Measurements from ENCODE around the gene SCN11A. TPM values are rescaled to one million over a fixed set of nuclear protein-coding genes. Genes with fewer than 3 reads are reported as not detected.
"Not testable (repeated sequence)": the region's sequence is repeated elsewhere in the genome, so short reads cannot be mapped to it uniquely, and the experiment has no call there.

Gene SCN11A
- total RNA-seq, 1 experiment from 2014 or later: 0.05 TPM

GRCh38 chr3:39062180-39062579, 10.4 kb upstream of the SCN11A start:
- Histone ChIP-seq H2AFZ (ENCODE audit: low read depth, low read length, poor library complexity, severe bottlenecking) (no peak overlapping the region), H3K9ac (ENCODE audit: low read length) (no peak overlapping the region), H3K4me1 (ENCODE audit: control insufficient read depth in 1 of 2, insufficient read depth in 2 of 2, low read length in 2 of 2) (no peaks in the 10 kb centered on the region), H4K20me1 (ENCODE audit: insufficient read depth) (no peaks in the 10 kb centered on the region), H3K4me2 (ENCODE audit: low read length) (no peak overlapping the region), H3K36me3 (ENCODE audit: control insufficient read depth in 1 of 2, insufficient read depth in 2 of 2, low read length in 2 of 2) (no peaks in the 10 kb centered on the region; a peak in 1 of 4 replicates), H3K27me3 (ENCODE audit: insufficient read depth, low read length) (no peaks in the 10 kb centered on the region), H3K27ac (ENCODE audit: low read depth, low read length) (no peak overlapping the region), H3K4me3 (replicated peaks in 1 of 2; ENCODE audit: low read depth in 1 of 2, low read length in 2 of 2) (no peak overlapping the region), H3K9me3 (ENCODE audit: control insufficient read depth in 1 of 2, insufficient read depth in 1 of 2, low read depth in 1 of 2, low read length in 2 of 2) (no peaks in the 10 kb centered on the region), H3K79me2 (ENCODE audit: insufficient read depth, low read length) (peaks cover 8% of the 10 kb centered on the region), H3K9me2 (ENCODE audit: insufficient read depth) (no peaks in the 10 kb centered on the region)
- ChIA-PET RAD21 (ENCODE audit: low non-redundant PET in 1 of 2, low total read pairs in 2 of 2, uncharacterized antibody in 2 of 2, unreplicated experiment in 2 of 2) (no interaction called here), POLR2A (no interaction called here), CTCF (no interaction called here)
- intact Hi-C loops (cut with micrococcal nuclease): no loop called here
- BruUV-seq (replicated peaks): no TSS peak
- ATAC-seq (no peak), DNase-seq (ENCODE audit: low read depth, low spot score) (no peak)
- TF ChIP-seq CBX3 (IDR thresholded peaks at IDR 0.05; ENCODE audit: low read depth): no peak
- TF ChIP-seq POLR2A (IDR thresholded peaks at IDR 0.05; ENCODE audit: borderline replicate concordance, extremely low read depth, insufficient read depth, insufficient read length): no peak
- no peak for TF ChIP-seq JUND (IDR thresholded peaks at IDR 0.05)
- no peak for TF ChIP-seq ELF1 (IDR thresholded peaks at IDR 0.05; ENCODE audit: borderline replicate concordance, low read depth)
- no peak for TF ChIP-seq ATF3 (IDR thresholded peaks at IDR 0.05)
- no peak for TF ChIP-seq ZBTB33 (IDR thresholded peaks at IDR 0.05; ENCODE audit: extremely low read depth, insufficient replicate concordance, low read length)
- no peak for TF ChIP-seq EGR1 (IDR thresholded peaks at IDR 0.05; ENCODE audit: low read depth)
- no peak for TF ChIP-seq REST (IDR thresholded peaks at IDR 0.05; ENCODE audit: low read depth)
- TF ChIP-seq MAX (IDR thresholded peaks at IDR 0.05): no peak

GRCh38 chr3:39061228-39061627, 9.5 kb upstream of the SCN11A start:
- H3K9ac ChIP-seq (ENCODE audit: low read length); H3K4me1 ChIP-seq (ENCODE audit: control insufficient read depth in 1 of 2, insufficient read depth in 2 of 2, low read length in 2 of 2); H3K36me3 ChIP-seq (ENCODE audit: control insufficient read depth in 1 of 2, insufficient read depth in 2 of 2, low read length in 2 of 2); H3K9me2 ChIP-seq (ENCODE audit: insufficient read depth); CTCF ChIA-PET; H3K27me3 ChIP-seq (ENCODE audit: insufficient read depth, low read length); H3K4me2 ChIP-seq (ENCODE audit: low read length); H3K79me2 ChIP-seq (ENCODE audit: insufficient read depth, low read length); H4K20me1 ChIP-seq (ENCODE audit: insufficient read depth); BruUV-seq (replicated peaks); intact Hi-C loops (cut with micrococcal nuclease); DNase-seq (ENCODE audit: low read depth, low spot score); H3K27ac ChIP-seq (ENCODE audit: low read depth, low read length); H2AFZ ChIP-seq (ENCODE audit: low read depth, low read length, poor library complexity, severe bottlenecking); RAD21 ChIA-PET (ENCODE audit: low non-redundant PET in 1 of 2, low total read pairs in 2 of 2, uncharacterized antibody in 2 of 2, unreplicated experiment in 2 of 2); POLR2A ChIA-PET; H3K4me3 ChIP-seq (replicated peaks in 1 of 2; ENCODE audit: low read depth in 1 of 2, low read length in 2 of 2); H3K9me3 ChIP-seq (ENCODE audit: control insufficient read depth in 1 of 2, insufficient read depth in 1 of 2, low read depth in 1 of 2, low read length in 2 of 2); ATAC-seq: not testable (repeated sequence)
